GM18507 (cell line): ENCODE data around the gene CCNJL.
A peak's percentile ranks its signal among the peaks of the same experiment; 100 is the strongest.

Source experiments
- DNase-seq: peaks from one replicate; pipeline ENCODE4 v3.0.0; 2011; ENCODE audit warnings: low read depth; ENCODE audit not compliant: insufficient read length; ENCODE audit errors: extremely low spot score
- FAIRE-seq: peaks from 2 replicates; lab custom pipeline; 2011; peaks lifted over from hg19 to GRCh38; lab: Jason Lieb, UNC

Gene CCNJL

DNA sequence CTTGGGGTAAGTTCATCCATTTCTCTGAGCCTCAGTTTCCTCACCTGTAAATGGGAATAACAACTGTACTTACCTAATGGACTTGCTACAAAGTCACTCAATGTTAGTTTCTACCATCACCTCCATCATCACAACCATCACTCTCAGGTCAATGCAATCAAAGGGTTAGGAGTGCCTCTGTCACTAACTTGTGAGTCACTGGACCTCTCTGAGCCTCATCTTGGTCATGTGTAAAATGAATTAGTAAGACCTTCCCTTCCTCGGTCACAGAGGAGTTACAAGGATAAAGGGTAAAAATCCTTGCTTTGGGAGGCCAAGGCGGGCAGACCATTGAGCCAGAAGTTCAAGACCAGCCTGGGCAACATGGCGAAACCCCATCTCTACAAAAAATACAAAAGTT is 70.2 kb downstream of the CCNJL start:
- FAIRE-seq (no peak), DNase-seq (no peak)

DNA sequence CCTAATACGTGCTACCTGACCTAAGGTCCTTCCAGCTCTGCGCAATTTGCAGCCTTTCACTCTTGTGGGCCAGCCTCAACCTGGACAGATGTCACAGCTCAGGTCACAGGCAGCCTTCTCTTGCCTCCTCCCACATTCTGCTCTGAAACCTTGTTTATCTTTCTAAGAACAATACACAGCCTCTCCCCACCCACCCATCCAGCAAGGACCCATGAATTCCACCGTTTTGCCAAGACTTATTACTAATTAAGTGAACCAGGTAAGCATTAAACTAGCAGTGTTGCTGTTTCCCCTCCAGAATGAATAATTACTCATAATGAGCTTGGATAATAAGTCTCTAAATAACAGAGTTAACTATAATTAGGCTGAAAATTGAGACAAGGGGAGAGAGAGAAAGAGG is 72.0 kb downstream of the CCNJL start:
- FAIRE-seq (no peak), DNase-seq (no peak)

DNA sequence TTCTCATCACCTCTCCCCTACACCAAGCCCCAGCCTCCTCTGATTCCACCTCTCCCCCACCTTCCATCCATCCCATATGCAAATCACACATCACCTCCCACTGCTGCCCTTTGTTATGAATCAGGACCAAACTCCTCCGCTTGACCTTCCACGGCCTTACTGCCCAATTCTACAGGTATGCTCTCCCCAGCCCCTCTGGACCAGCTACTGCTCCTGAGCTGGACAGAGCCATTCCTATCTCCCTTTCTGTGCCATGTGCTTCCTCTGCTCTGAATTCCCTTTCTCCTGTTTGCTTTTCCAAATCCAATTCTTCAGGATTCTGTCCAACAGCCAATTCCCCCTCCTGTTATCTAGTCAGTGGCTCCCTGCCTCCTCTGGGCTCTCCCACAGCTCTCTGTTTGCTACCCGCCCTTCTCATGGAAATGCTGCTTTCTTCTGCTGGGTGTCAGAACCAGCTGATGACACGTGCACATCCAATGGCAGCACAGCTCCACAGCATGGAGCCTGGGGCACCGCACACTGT is 74.7 kb downstream of the CCNJL start:
- FAIRE-seq (no peak), DNase-seq (no peak)

- no peak for FAIRE-seq
These were observed 76.6 kb downstream of the CCNJL start for GRCh38 chr5:160235731-160236130.

GRCh38 chr5:160233215-160233614 is 79.1 kb downstream of the CCNJL start:
- DNase-seq (no peak), FAIRE-seq (no peak)

More at GRCh38 chr5:160235731-160236130, 76.6 kb downstream of the CCNJL start:
- no peak for DNase-seq

DNA sequence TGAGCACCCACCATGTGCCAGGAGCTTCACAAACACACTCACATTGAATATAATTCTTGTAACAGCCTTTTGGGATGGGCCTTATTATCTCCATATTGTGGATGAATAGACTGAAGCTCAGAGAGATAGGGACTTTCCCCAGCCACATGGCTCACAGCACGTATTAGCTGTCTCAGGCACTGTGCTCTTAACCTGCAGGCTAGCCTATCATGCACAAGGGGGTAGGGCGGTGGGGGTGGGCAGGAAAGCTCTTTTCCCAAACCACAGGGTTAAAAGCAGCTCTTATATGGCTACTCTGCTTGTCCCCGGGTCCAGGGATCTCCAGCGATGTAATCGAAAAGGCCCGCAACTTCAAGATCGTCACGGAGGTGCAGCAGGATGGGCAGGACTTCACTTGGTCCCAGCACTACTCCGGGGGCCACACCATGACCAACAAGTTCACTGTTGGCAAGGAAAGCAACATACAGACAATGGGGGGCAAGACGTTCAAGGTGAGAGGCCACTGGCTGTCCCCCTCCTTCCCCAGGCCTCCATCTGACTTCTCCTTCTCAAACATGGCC is 80.5 kb downstream of the CCNJL start:
- no peak for FAIRE-seq
- no peak for DNase-seq

DNA sequence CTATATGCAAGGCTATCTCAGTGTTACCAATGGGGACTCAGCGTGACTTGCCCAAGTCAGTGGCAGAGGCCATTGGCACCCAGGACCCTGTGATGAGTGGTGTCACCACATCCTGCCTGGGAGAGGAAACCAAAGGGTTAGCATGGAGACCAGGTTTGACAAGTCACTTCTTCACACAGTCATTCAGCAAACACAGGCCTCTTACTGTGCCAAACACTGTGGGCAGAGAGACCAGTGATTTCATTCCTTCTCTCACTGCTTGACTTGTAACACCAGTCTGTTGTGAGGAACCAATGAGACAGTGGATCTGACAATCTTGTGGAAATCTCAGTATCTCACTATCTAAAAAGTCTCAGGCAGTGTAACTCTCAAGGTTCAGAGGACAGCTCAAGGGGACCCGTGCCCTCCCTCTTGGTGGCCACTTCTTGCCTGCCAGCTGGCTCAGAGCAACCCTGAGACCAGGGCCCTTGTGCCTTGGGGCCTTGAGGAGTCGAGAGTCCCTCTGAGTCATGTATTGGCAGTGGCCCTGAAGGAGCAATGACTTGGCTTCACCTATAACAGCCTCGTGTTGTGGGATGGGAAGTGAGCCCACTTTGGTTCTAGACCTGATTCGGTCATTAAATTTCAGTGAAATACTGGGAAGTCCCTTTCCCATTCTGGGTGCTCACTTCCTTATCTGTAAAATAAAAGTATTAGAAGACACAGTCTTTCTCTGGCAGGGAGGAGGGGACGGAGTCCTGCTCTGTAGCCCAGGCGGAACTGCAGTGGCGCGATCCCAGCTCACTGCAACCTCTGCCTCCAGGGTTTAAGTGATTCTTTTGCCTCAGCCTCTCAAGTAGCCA is 81.5 kb downstream of the CCNJL start:
- no peak for DNase-seq
- peak; percentile 38 for FAIRE-seq

GRCh38 chr5:160229190-160229742 is 83.1 kb downstream of the CCNJL start, which contains the start of gene FABP6:
Gene FABP6, plus strand, starts transcription at chr5:160229506. Its CDS starts 52 bp downstream, at chr5:160229558.
- FAIRE-seq (no peak), DNase-seq (no peak)

DNA sequence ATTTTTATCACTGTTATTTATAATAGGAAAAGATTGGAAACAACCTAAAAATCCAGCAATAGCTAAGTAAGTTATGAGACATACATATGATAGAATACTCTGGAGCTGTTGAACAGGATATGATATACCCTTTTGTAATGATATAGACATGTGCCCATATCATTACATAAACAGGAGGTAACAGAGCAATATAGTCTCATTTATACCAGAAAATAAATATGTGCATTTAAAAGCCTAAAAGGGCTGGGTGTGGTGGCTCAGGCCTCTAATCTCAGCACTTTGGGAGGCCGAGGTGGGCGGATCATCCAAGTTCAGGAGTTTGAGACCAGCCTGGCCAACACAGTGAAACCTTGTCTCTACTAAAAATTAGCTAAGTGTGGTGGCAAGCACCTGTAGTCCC is 85.4 kb downstream of the CCNJL start:
- DNase-seq (no peak), FAIRE-seq (no peak)

DNA sequence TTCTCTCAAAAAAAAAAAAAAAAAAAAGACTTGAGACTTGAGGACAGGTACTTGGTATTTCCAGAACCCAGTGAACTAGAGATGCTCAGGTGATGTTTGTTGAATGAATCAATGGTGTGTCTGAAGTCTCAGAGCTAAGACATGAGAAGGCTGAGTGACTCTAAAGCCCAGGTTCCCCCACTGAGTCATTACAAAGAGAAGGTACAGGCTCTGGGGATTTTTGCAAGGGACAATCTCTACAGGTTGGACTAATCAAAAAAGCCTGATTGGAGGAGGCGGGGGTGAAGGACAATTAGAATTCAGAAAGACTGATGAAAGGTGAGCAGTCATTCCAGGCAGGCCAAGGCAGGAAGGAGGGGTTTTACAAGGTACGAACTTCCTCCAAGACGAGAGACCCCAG is 91.3 kb downstream of the CCNJL start:
- DNase-seq (no peak), FAIRE-seq (no peak)

DNA sequence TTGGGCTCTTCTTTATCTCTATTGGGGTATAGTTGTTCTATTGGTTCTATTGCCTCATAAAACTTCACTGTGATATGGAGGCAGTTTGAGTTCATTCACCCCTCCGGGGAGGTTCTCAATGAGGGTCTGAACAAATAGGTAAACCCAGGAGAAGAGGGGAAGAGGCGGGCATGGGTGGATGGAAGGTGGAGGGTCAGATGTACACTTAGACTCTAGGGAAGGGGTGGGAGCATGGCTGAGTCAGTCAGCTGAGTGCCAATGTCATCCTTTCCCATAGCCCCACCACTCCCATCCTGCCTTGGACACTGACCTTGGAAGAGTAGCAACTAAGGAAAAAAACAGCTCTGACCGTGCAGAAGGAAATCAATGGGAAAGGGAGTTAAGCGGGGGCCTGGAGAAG is 93.0 kb downstream of the CCNJL start:
- no peak for DNase-seq
- FAIRE-seq = no peak

GRCh38 chr5:160213537-160213936 is 98.8 kb downstream of the CCNJL start:
- FAIRE-seq (no peak), DNase-seq (no peak)

- DNase-seq (no peak), FAIRE-seq (no peak)
These were observed 101.0 kb downstream of the CCNJL start for GRCh38 chr5:160211352-160211751.

DNA sequence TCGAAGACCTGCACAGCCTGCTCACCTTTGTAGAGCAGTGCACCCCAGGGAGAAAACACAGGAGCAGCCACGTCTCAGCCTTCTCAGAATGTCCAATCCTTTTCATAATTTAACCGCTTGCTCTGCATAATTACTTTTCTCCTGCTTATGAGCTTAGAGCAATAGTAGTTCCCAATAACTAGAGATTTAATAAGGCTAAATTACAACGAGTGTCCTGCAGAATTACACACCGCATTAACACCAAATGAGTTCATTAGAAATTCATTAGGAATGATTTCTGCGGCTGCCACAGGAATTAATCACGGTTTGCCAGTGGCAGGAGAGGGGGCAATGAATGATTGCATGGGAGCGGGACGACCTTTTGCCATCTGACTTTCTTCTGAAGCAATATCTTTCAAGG is 101.8 kb downstream of the CCNJL start:
- DNase-seq (no peak), FAIRE-seq (no peak)

- no peak for DNase-seq
- no peak for FAIRE-seq
These were observed 102.4 kb downstream of the CCNJL start for GRCh38 chr5:160209917-160210316.

- no peak for DNase-seq
- no peak for FAIRE-seq
These were observed 105.3 kb downstream of the CCNJL start for GRCh38 chr5:160207061-160207460.
